H9 (cell line): ENCODE results near the gene GNAS-AS1. TPM values are rescaled to one million over a fixed set of nuclear protein-coding genes. Genes with fewer than 3 reads are reported as not detected.

ENCODE experiments used
- DNase-seq: peaks from one replicate; pipeline ENCODE4 v3.0.0-alpha.2; 2017
- H2AFZ ChIP-seq: one replicate; pipeline ENCODE4 v1.6.1; 2013; ENCODE audit warnings: mild to moderate bottlenecking, low read length, control low read depth, moderate library complexity
- H2AK5ac ChIP-seq: 2 replicates; pipeline ENCODE4 v1.6.1; 2013; ENCODE audit warnings: low read length, control low read depth, mixed read lengths; ENCODE audit not compliant: insufficient read length
- H2BK120ac ChIP-seq: one replicate; pipeline ENCODE4 v1.6.1; 2013; ENCODE audit warnings: low read depth, mild to moderate bottlenecking, low read length, control low read depth, inconsistent platforms; ENCODE audit not compliant: poor library complexity, severe bottlenecking
- H2BK12ac ChIP-seq: 2 replicates; pipeline ENCODE4 v1.6.1; 2013; ENCODE audit warnings: low read length, control low read depth, mixed read lengths, low read depth; ENCODE audit not compliant: insufficient read length
- H2BK15ac ChIP-seq: 2 replicates; pipeline ENCODE4 v1.6.1; 2013; ENCODE audit warnings: low read depth, low read length, control low read depth
- H2BK20ac ChIP-seq: one replicate; pipeline ENCODE4 v1.6.1; 2013; ENCODE audit warnings: low read depth, mild to moderate bottlenecking, low read length, control low read depth, inconsistent platforms; ENCODE audit not compliant: poor library complexity, severe bottlenecking
- H2BK5ac ChIP-seq: 2 replicates; pipeline ENCODE4 v1.6.1; 2013; ENCODE audit warnings: low read length, control low read depth, mixed read lengths; ENCODE audit not compliant: insufficient read length
- H3K14ac ChIP-seq: 2 replicates; pipeline ENCODE4 v1.6.1; 2013; ENCODE audit warnings: low read length, control low read depth; ENCODE audit not compliant: insufficient read depth
- H3K18ac ChIP-seq: 2 replicates; pipeline ENCODE4 v1.6.1; 2013; ENCODE audit warnings: low read depth, mild to moderate bottlenecking, mixed read lengths, low read length, control low read depth; ENCODE audit not compliant: insufficient read length
- H3K23ac ChIP-seq: 2 replicates; pipeline ENCODE4 v1.6.1; 2013; ENCODE audit warnings: low read length, control low read depth, mixed read lengths, low read depth; ENCODE audit not compliant: insufficient read length
- H3K23me2 ChIP-seq: 2 replicates; pipeline ENCODE4 v1.6.1; 2013; ENCODE audit warnings: low read depth, mild to moderate bottlenecking, mixed read lengths, low read length, control low read depth; ENCODE audit not compliant: insufficient read length, poor library complexity, severe bottlenecking
- H3K27ac ChIP-seq: 2 replicates; pipeline ENCODE4 v1.5.1; 2013; ENCODE audit warnings: low read length, control low read depth, mixed read lengths, low read depth; ENCODE audit not compliant: insufficient read length
- H3K27me3 ChIP-seq: 2 replicates; pipeline ENCODE4 v1.6.1; 2013; ENCODE audit warnings: low read length, control low read depth, inconsistent platforms; ENCODE audit not compliant: insufficient read depth
- H3K4ac ChIP-seq: 2 replicates; pipeline ENCODE4 v1.6.1; 2013; ENCODE audit warnings: low read depth, mild to moderate bottlenecking, control low read depth, inconsistent platforms, low read length, moderate library complexity
- H3K4me1 ChIP-seq: 2 replicates; pipeline ENCODE4 v1.6.1; 2013; ENCODE audit warnings: low read length, control low read depth, inconsistent platforms; ENCODE audit not compliant: insufficient read depth
- H3K4me2 ChIP-seq: 2 replicates; pipeline ENCODE4 v1.6.1; 2013; ENCODE audit warnings: low read length, control low read depth, mixed read lengths; ENCODE audit not compliant: insufficient read length, insufficient read depth
- H3K56ac ChIP-seq: 2 replicates; pipeline ENCODE4 v1.6.1; 2013; ENCODE audit warnings: low read depth, mild to moderate bottlenecking, mixed read lengths, low read length, control low read depth; ENCODE audit not compliant: insufficient read length
- H3K79me1 ChIP-seq: 2 replicates; pipeline ENCODE4 v1.6.1; 2013; ENCODE audit warnings: low read depth, mild to moderate bottlenecking, moderate library complexity, low read length, control low read depth, inconsistent platforms; ENCODE audit not compliant: insufficient read depth, poor library complexity, severe bottlenecking
- H3K79me2 ChIP-seq: 2 replicates; pipeline ENCODE4 v1.6.1; 2013; ENCODE audit warnings: low read length, control low read depth, inconsistent platforms; ENCODE audit not compliant: insufficient read depth
- H3K9ac ChIP-seq: 2 replicates; pipeline ENCODE4 v1.6.1; 2013; ENCODE audit warnings: low read length, control low read depth, mixed read lengths; ENCODE audit not compliant: insufficient read length; ENCODE audit errors: extremely low read depth
- H3K9me3 ChIP-seq: one replicate; pipeline ENCODE4 v1.6.1; 2013; ENCODE audit warnings: low read depth, low read length, inconsistent platforms; ENCODE audit not compliant: control insufficient read depth
- H3T11ph ChIP-seq: one replicate; pipeline ENCODE4 v1.6.1; 2013; ENCODE audit warnings: mild to moderate bottlenecking, low read length, control low read depth, inconsistent platforms
- H4K20me1 ChIP-seq: one replicate; pipeline ENCODE4 v1.6.1; 2013; ENCODE audit not compliant: control insufficient read depth, insufficient read length, insufficient read depth
- H4K5ac ChIP-seq: 2 replicates; pipeline ENCODE4 v1.6.1; 2013; ENCODE audit warnings: low read depth, mild to moderate bottlenecking, mixed read lengths, low read length, control low read depth; ENCODE audit not compliant: insufficient read length
- H4K8ac ChIP-seq: replicated peaks from 2 replicates; pipeline ENCODE4 v1.6.1; 2013; ENCODE audit warnings: low read length, control low read depth, mixed read lengths, low read depth; ENCODE audit not compliant: insufficient read length
- H4K91ac ChIP-seq: 2 replicates; pipeline ENCODE4 v1.6.1; 2013; ENCODE audit warnings: low read depth, mild to moderate bottlenecking, moderate library complexity, mixed read lengths, low read length, control low read depth; ENCODE audit not compliant: insufficient read length
- H3K27ac Mint-ChIP-seq, 3 experiments: 2 replicates in 2 of 3; 3 replicates in 1 of 3; pipeline ENCODE4 v1.8.0; 2020 to 2021; ENCODE audit warnings: mixed read lengths in 3 of 3, mild to moderate bottlenecking in 1 of 3, moderate library complexity in 1 of 3
- H3K27me3 Mint-ChIP-seq: 2 replicates; pipeline ENCODE4 v1.8.0; 2021; ENCODE audit warnings: low read depth, mild to moderate bottlenecking, moderate library complexity, mixed read lengths
- H3K36me3 Mint-ChIP-seq, 3 experiments: 2 replicates in 2 of 3; 3 replicates in 1 of 3; pipeline ENCODE4 v1.8.0; 2020 to 2021; ENCODE audit warnings: low read depth in 3 of 3, mixed read lengths in 3 of 3; ENCODE audit not compliant: insufficient read depth in 1 of 3
- H3K4me1 Mint-ChIP-seq, 2 experiments: 2 replicates each; pipeline ENCODE4 v1.8.0; 2020; ENCODE audit warnings: mixed read lengths in 2 of 2
- H3K4me3 Mint-ChIP-seq, 2 experiments: 2 replicates in 1 of 2; 3 replicates in 1 of 2; pipeline ENCODE4 v1.8.0; 2020 to 2021; ENCODE audit warnings: mild to moderate bottlenecking in 2 of 2, mixed read lengths in 2 of 2, moderate library complexity in 1 of 2
- H3K9me3 Mint-ChIP-seq, 2 experiments: 2 replicates in 1 of 2; 3 replicates in 1 of 2; pipeline ENCODE4 v1.8.0; 2020; ENCODE audit warnings: mild to moderate bottlenecking in 2 of 2, mixed read lengths in 2 of 2, moderate library complexity in 1 of 2
- CTCF ChIP-seq: fragments of 200-600 bp; sonication (generic); conservative IDR thresholded peaks from 3 replicates; pipeline ENCODE4 v1.8.0; 2021; ENCODE audit warnings: antibody characterized with exemption, mild to moderate bottlenecking
- WGBS: extraction: QIAGEN DNeasy Blood & Tissue Kit; methylation state at CpG from one replicate; pipeline ENCODE4 v1.1.7; 2013; ENCODE audit warnings: missing lambda C conversion rate, low lambda C conversion rate, mixed read lengths; ENCODE audit not compliant: insufficient read length; ENCODE audit errors: extremely low coverage; 5-methylcytosine and 5-hydroxymethylcytosine counted together
- total RNA-seq: library from RNA; stranded (reverse); gene quantifications from 2 replicates; pipeline ENCODE4 v1.2.1, GENCODE V29; 2021

GNAS-AS1 gene
- total RNA-seq, 1 experiment from 2014 or later = 11.3 TPM

GRCh38 chr20:58884966-58885365 lies 34.3 kb upstream of the GNAS-AS1 start:
- no peak for DNase-seq
- Mint-ChIP-seq H3K9me3 (peaks cover 2 to 7% of the 10 kb centered on the region in 2 experiments; a peak in 4 of 5 replicates), H3K36me3 (peaks cover 4 to 33% (median 16%) of the 10 kb centered on the region in 3 experiments; a peak in 6 of 7 replicates), H3K27ac (no peak overlapping the region), H3K4me3 (no peak overlapping the region), H3K4me1 (peaks cover 37 to 38% of the 10 kb centered on the region in 2 experiments), H3K27me3 (no peaks in the 10 kb centered on the region; the same call in none of the 2 replicates)
- no peak overlapping the region for H2AK5ac ChIP-seq
- no peak overlapping the region for H4K91ac ChIP-seq
- H4K5ac ChIP-seq = no peak overlapping the region
- no peaks in the 10 kb centered on the region for H3K9me3 ChIP-seq
- no peak overlapping the region for H3K14ac ChIP-seq
- H3K27me3 ChIP-seq = no peaks in the 10 kb centered on the region; the same call in 1 of the 2 replicates
- H3K27ac ChIP-seq = no peak overlapping the region
- no peak overlapping the region for H4K8ac ChIP-seq
- no peak overlapping the region for H3K9ac ChIP-seq
- no peak overlapping the region for H2AFZ ChIP-seq
- H2BK5ac ChIP-seq = no peak overlapping the region
- no peaks in the 10 kb centered on the region for H3K79me2 ChIP-seq
- H3K4me1 ChIP-seq = peaks cover 5% of the 10 kb centered on the region; the same call in 1 of the 2 replicates
- no peaks in the 10 kb centered on the region for H4K20me1 ChIP-seq
- H3K4ac ChIP-seq = no peak overlapping the region
- no peak overlapping the region for H3T11ph ChIP-seq
- H3K56ac ChIP-seq = no peak overlapping the region
- H3K79me1 ChIP-seq = no peaks in the 10 kb centered on the region
- H3K4me2 ChIP-seq = no peak overlapping the region
- H2BK12ac ChIP-seq = no peak overlapping the region
- H2BK20ac ChIP-seq = no peak overlapping the region
- H2BK120ac ChIP-seq = no peak overlapping the region
- no peak overlapping the region for H2BK15ac ChIP-seq
- no peak for TF ChIP-seq CTCF
- peaks cover 6% of the 10 kb centered on the region for H3K23me2 ChIP-seq
- no peak overlapping the region for H3K23ac ChIP-seq
- H3K18ac ChIP-seq = no peak overlapping the region
- WGBS = no CpG with 5 or more reads among the region's 3 CpGs
